Keratinocyte (primary cell): ENCODE data around the gene MAP9. TPM values are rescaled to one million over a fixed set of nuclear protein-coding genes. Genes with fewer than 3 reads are reported as not detected.
"Not testable (repeated sequence)": the region's sequence is repeated elsewhere in the genome, so short reads cannot be mapped to it uniquely, and the experiment has no call there.

Experiments used
- DNase-seq: peaks from one replicate; pipeline ENCODE4 v3.0.0-alpha.2; 2011; ENCODE audit warnings: low read depth, missing footprints, low spot score
- FAIRE-seq: peaks from 2 replicates; lab custom pipeline; 2011; peaks lifted over from hg19 to GRCh38; lab: Jason Lieb, UNC
- H2AFZ ChIP-seq: 2 replicates; pipeline ENCODE4 v1.6.0; 2012; ENCODE audit warnings: low read length, control low read depth, inconsistent platforms; ENCODE audit not compliant: control insufficient read depth
- H3K27ac ChIP-seq: 2 replicates; pipeline ENCODE4 v1.5.1; 2011; ENCODE audit warnings: low read length; ENCODE audit not compliant: control insufficient read depth, insufficient read depth
- H3K27me3 ChIP-seq: 3 replicates; pipeline ENCODE4 v1.6.0; 2011; ENCODE audit warnings: low read length; ENCODE audit not compliant: control insufficient read depth, insufficient read depth; ENCODE audit errors: extremely low read depth
- H3K36me3 ChIP-seq, 2 experiments: 2 replicates in 1 of 2; 3 replicates in 1 of 2; pipeline ENCODE4 v1.5.1; 2011; ENCODE audit warnings: low read length in 2 of 2, mild to moderate bottlenecking in 1 of 2; ENCODE audit not compliant: control insufficient read depth in 2 of 2, insufficient read depth in 2 of 2; ENCODE audit errors: extremely low read depth in 1 of 2
- H3K4me1 ChIP-seq: 3 replicates; pipeline ENCODE4 v1.5.1; 2011; ENCODE audit warnings: low read length; ENCODE audit not compliant: control insufficient read depth, insufficient read depth; ENCODE audit errors: extremely low read depth
- H3K4me2 ChIP-seq: 3 replicates; pipeline ENCODE4 v1.6.0; 2011; ENCODE audit warnings: low read depth, low read length; ENCODE audit not compliant: control insufficient read depth, insufficient read depth; ENCODE audit errors: extremely low read depth
- H3K4me3 ChIP-seq, 3 experiments: fragments of 200-600 bp in 1 of 3; sonication (generic) in 1 of 3; 2 replicates in 2 of 3; 3 replicates in 1 of 3; pipeline ENCODE4 v1.5.1; 2011 to 2016; ENCODE audit warnings: low read length in 3 of 3, mild to moderate bottlenecking in 3 of 3, control low read depth in 2 of 3, inconsistent platforms in 1 of 3, low read depth in 1 of 3, mixed read lengths in 1 of 3, mixed run types in 1 of 3, moderate library complexity in 1 of 3; ENCODE audit not compliant: control insufficient read depth in 2 of 3, insufficient read depth in 2 of 3; ENCODE audit errors: extremely low read depth in 1 of 3
- H3K79me2 ChIP-seq: 2 replicates; pipeline ENCODE4 v1.6.0; 2012; ENCODE audit warnings: low read length; ENCODE audit not compliant: control insufficient read depth, insufficient read depth
- H3K9ac ChIP-seq: 3 replicates; pipeline ENCODE4 v1.6.0; 2011; ENCODE audit warnings: low read length; ENCODE audit not compliant: control insufficient read depth, insufficient read depth; ENCODE audit errors: extremely low read depth
- H3K9me1 ChIP-seq: 3 replicates; pipeline ENCODE4 v1.6.0; 2011; ENCODE audit warnings: low read length; ENCODE audit not compliant: control insufficient read depth, insufficient read depth; ENCODE audit errors: extremely low read depth
- H3K9me3 ChIP-seq: 2 replicates; pipeline ENCODE4 v1.5.1; 2012; ENCODE audit warnings: low read depth, low read length; ENCODE audit not compliant: control insufficient read depth
- H4K20me1 ChIP-seq: 3 replicates; pipeline ENCODE4 v1.6.0; 2011; ENCODE audit warnings: low read length; ENCODE audit not compliant: control insufficient read depth, insufficient read depth; ENCODE audit errors: extremely low read depth
- EZH2 ChIP-seq: IDR thresholded peaks from one replicate; pipeline ENCODE4 v1.6.1; 2012; ENCODE audit warnings: inconsistent platforms, mild to moderate bottlenecking, low read length, moderate library complexity
- dilution Hi-C: fragments of 300-500 bp; cut with MboI; formaldehyde crosslinking; loops from one replicate; pipeline ENCODE4 v1.7.0; 2020; ENCODE audit warnings: low sequenced_read_pairs; ENCODE audit not compliant: extremely low pct_ligation_motif_present
- polyA plus RNA-seq, 5 experiments: library from polyadenylated mRNA; depleted of rRNA in 3 of 5; stranded (reverse) in 3 of 5; stranded (forward) in 1 of 5; unstranded in 1 of 5; fragments of >200 nt; gene quantifications; 1 replicate in 1 of 5; 2 replicates in 3 of 5; 3 replicates in 1 of 5; pipeline versions ENCODE4 v1.2.1 to v1.2.3, GENCODE V29; 2011 to 2012; ENCODE audit warnings: missing spikeins in 2 of 5, low read depth in 1 of 5, low replicate concordance in 1 of 5
- TF ChIP-seq, protein P1 (sequence below), 3 experiments: IDR thresholded peaks in 1 of 3; conservative IDR thresholded peaks in 1 of 3; optimal IDR thresholded peaks in 1 of 3; 2 replicates in 2 of 3; 3 replicates in 1 of 3; pipeline versions ENCODE3 to v1.5.1; 2011; ENCODE audit warnings: low read length in 3 of 3, mild to moderate bottlenecking in 3 of 3, moderate library complexity in 2 of 3, control low read depth in 1 of 3, inconsistent platforms in 1 of 3; ENCODE audit not compliant: insufficient read depth in 2 of 3; ENCODE audit errors: extremely low read depth in 1 of 3

The MAP9 gene
- polyA plus RNA-seq, 1 donor (not counting 4 experiments of a cell fraction or from before 2014, with no cell fraction given): 7.4 TPM

DNA sequence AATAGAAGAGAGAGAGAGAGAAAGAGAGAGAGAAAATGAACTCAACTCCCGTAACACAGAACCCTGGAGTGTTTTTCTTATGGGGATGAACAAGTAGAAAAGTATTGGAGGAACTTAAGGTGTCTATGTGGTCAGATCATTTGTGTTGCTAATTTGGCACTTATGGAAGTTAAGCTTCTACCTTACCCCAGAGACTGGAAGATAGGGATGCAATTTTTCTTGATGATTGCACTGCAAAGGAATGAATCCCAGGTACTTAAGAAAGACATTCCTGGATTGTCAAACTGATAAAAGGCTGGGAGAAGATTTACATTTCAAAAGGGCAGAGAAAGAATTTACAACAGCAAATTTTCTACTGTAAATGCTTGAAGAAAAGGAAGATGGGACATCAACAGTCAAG is 57.2 kb downstream of the MAP9 start:
- no peak for FAIRE-seq
- no peak overlapping the region for H3K4me3 ChIP-seq
- H4K20me1 ChIP-seq: no peaks in the 10 kb centered on the region
- no peaks in the 10 kb centered on the region for H3K36me3 ChIP-seq
- TF ChIP-seq, protein P1, sequence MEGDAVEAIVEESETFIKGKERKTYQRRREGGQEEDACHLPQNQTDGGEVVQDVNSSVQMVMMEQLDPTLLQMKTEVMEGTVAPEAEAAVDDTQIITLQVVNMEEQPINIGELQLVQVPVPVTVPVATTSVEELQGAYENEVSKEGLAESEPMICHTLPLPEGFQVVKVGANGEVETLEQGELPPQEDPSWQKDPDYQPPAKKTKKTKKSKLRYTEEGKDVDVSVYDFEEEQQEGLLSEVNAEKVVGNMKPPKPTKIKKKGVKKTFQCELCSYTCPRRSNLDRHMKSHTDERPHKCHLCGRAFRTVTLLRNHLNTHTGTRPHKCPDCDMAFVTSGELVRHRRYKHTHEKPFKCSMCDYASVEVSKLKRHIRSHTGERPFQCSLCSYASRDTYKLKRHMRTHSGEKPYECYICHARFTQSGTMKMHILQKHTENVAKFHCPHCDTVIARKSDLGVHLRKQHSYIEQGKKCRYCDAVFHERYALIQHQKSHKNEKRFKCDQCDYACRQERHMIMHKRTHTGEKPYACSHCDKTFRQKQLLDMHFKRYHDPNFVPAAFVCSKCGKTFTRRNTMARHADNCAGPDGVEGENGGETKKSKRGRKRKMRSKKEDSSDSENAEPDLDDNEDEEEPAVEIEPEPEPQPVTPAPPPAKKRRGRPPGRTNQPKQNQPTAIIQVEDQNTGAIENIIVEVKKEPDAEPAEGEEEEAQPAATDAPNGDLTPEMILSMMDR (optimal IDR thresholded peaks at IDR 0.05 in 1 of 3, IDR thresholded peaks at IDR 0.05 in 1 of 3, conservative IDR thresholded peaks at IDR 0.05 in 1 of 3; ENCODE audit: extremely low read depth in 1 of 3, insufficient read depth in 2 of 3, low read length in 3 of 3): no peak
- TF ChIP-seq EZH2: no peak
- dilution Hi-C loops: no loop called here
- no peaks in the 10 kb centered on the region for H3K9me1 ChIP-seq
- no peaks in the 10 kb centered on the region for H3K9me3 ChIP-seq
- no peak overlapping the region for H3K9ac ChIP-seq
- H3K4me2 ChIP-seq: no peak overlapping the region
- H3K27me3 ChIP-seq: no peaks in the 10 kb centered on the region
- no peak overlapping the region for H3K27ac ChIP-seq
- DNase-seq: no peak
- no peaks in the 10 kb centered on the region for H3K79me2 ChIP-seq
- no peaks in the 10 kb centered on the region for H3K4me1 ChIP-seq
- H2AFZ ChIP-seq: no peak overlapping the region

DNA sequence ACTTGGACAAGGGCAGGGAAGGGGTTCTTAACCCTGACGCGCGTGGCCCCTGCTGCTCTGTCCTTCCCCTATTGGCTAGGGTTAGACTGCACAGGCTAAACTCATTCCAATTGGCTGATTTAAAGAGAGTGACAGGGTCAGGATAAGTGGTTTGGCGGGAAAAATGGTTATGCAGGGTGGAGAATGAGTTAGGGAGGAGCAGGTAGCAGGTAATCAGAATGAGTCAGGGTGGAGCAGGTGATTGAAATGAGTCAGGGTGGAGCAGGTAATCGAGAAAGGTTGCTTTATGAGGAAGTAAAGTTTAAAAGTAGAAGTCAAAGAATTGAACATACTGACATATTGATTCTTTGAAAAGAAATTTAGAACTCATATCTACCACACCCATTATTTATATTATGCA is 64.7 kb downstream of the MAP9 start:
- H3K4me3 ChIP-seq, H2AFZ ChIP-seq, H3K27ac ChIP-seq, DNase-seq, H3K27me3 ChIP-seq, H4K20me1 ChIP-seq, dilution Hi-C loops, H3K36me3 ChIP-seq, H3K9me1 ChIP-seq, H3K4me1 ChIP-seq, H3K4me2 ChIP-seq, FAIRE-seq, H3K9ac ChIP-seq, H3K9me3 ChIP-seq, H3K79me2 ChIP-seq: not testable (repeated sequence)

DNA sequence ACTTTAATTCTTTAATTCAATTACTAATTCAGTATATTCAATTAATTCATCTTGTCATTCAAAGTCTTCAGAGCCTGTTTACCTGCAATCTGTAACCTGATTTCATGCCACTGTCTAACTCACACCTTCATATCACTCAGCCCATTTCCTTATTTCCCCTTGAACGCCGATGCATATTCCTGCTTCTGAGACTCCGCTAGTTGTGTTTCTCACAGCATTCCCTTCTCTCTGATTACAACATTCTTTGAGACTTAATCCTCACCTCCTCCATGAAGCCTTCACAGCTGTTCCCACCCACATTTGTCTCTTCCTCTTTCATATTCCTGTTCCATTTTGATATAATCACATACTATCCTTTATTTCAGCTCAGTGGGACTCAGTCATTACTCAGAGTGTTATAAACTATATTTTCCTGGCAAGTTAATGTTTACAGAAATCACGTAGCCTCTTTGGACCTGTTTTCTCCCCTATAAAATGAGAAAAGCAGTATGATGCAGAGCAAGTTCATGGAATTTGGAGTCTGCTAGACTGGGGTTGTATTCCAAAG is 69.0 kb downstream of the MAP9 start:
- Histone ChIP-seq H3K27ac (no peak overlapping the region), H3K79me2 (no peaks in the 10 kb centered on the region), H4K20me1 (no peaks in the 10 kb centered on the region), H3K27me3 (no peaks in the 10 kb centered on the region), H3K4me1 (no peaks in the 10 kb centered on the region), H3K4me2 (no peak overlapping the region), H3K9me1 (no peaks in the 10 kb centered on the region), H3K36me3 (no peaks in the 10 kb centered on the region), H2AFZ (no peak overlapping the region), H3K4me3 (no peak overlapping the region), H3K9ac (no peak overlapping the region), H3K9me3 (no peaks in the 10 kb centered on the region)
- FAIRE-seq (no peak), DNase-seq (no peak)
- dilution Hi-C loops: no loop called here
- TF ChIP-seq, protein P1 (optimal IDR thresholded peaks at IDR 0.05 in 1 of 3, IDR thresholded peaks at IDR 0.05 in 1 of 3, conservative IDR thresholded peaks at IDR 0.05 in 1 of 3; ENCODE audit: extremely low read depth in 1 of 3, insufficient read depth in 2 of 3, low read length in 3 of 3): no peak
- no peak for TF ChIP-seq EZH2
